ENCODE data around the gene PLIN5. TPM values are rescaled to one million over a fixed set of nuclear protein-coding genes. Genes with fewer than 3 reads are reported as not detected.
"Not testable (repeated sequence)": the region's sequence is repeated elsewhere in the genome, so short reads cannot be mapped to it uniquely, and the experiment has no call there.

The PLIN5 gene
- total RNA-seq, 1 experiment from 2014 or later = 3.9 TPM

GRCh38 chr19:4528843-4529242, 6.2 kb downstream of the PLIN5 start:
- no peak for TF ChIP-seq CTCF (conservative IDR thresholded peaks at IDR 0.05)
- no peak overlapping the region for H3K4me3 Mint-ChIP-seq
- WGBS (ENCODE audit: extremely low coverage, insufficient read length, low lambda C conversion rate) = no CpG with 5 or more reads among the region's 15 CpGs

GRCh38 chr19:4527377-4527776, 7.6 kb downstream of the PLIN5 start:
- not testable (repeated sequence) for H3K9me3 Mint-ChIP-seq; H3T11ph ChIP-seq (ENCODE audit: low read length); H3K79me2 ChIP-seq (ENCODE audit: insufficient read depth, low read length); H4K20me1 ChIP-seq (ENCODE audit: control insufficient read depth, insufficient read depth, insufficient read length); H3K56ac ChIP-seq (ENCODE audit: insufficient read length, low read depth, low read length); H2BK20ac ChIP-seq (ENCODE audit: low read depth, low read length, poor library complexity, severe bottlenecking); H3K23me2 ChIP-seq (ENCODE audit: insufficient read length, low read depth, low read length, poor library complexity, severe bottlenecking); H3K9ac ChIP-seq (ENCODE audit: extremely low read depth, insufficient read length, low read length); H3K23ac ChIP-seq (ENCODE audit: insufficient read length, low read depth, low read length); H2BK12ac ChIP-seq (ENCODE audit: insufficient read length, low read depth, low read length); H3K27ac Mint-ChIP-seq; H3K27me3 ChIP-seq (ENCODE audit: insufficient read depth, low read length); H3K4me1 Mint-ChIP-seq; H2AFZ ChIP-seq (ENCODE audit: low read length); H3K18ac ChIP-seq (ENCODE audit: insufficient read length, low read depth, low read length); H3K14ac ChIP-seq (ENCODE audit: insufficient read depth, low read length); H3K4ac ChIP-seq (ENCODE audit: low read depth, low read length); H3K4me3 Mint-ChIP-seq; H3K9me3 ChIP-seq (ENCODE audit: control insufficient read depth, low read depth, low read length); H3K36me3 Mint-ChIP-seq (ENCODE audit: insufficient read depth in 1 of 3, low read depth in 3 of 3); H2BK5ac ChIP-seq (ENCODE audit: insufficient read length, low read length); DNase-seq; H2AK5ac ChIP-seq (ENCODE audit: insufficient read length, low read length); H4K91ac ChIP-seq (ENCODE audit: insufficient read length, low read depth, low read length); H3K4me2 ChIP-seq (ENCODE audit: insufficient read depth, insufficient read length, low read length); H3K4me1 ChIP-seq (ENCODE audit: insufficient read depth, low read length); H2BK15ac ChIP-seq (ENCODE audit: low read depth, low read length); H4K8ac ChIP-seq (replicated peaks; ENCODE audit: insufficient read length, low read depth, low read length); H4K5ac ChIP-seq (ENCODE audit: insufficient read length, low read depth, low read length); H2BK120ac ChIP-seq (ENCODE audit: low read depth, low read length, poor library complexity, severe bottlenecking); H3K27ac ChIP-seq (ENCODE audit: insufficient read length, low read depth, low read length); H3K79me1 ChIP-seq (ENCODE audit: insufficient read depth, low read depth, low read length, poor library complexity, severe bottlenecking)
- peaks cover 32% of the 10 kb centered on the region for H3K27me3 Mint-ChIP-seq (ENCODE audit: low read depth)
- no CpG with 5 or more reads among the region's 8 CpGs for WGBS (ENCODE audit: extremely low coverage, insufficient read length, low lambda C conversion rate)

More at GRCh38 chr19:4528843-4529242, 6.2 kb downstream of the PLIN5 start:
- no peak overlapping the region for H3K14ac ChIP-seq (ENCODE audit: insufficient read depth, low read length)
- H3K18ac ChIP-seq (ENCODE audit: insufficient read length, low read depth, low read length) = no peak overlapping the region
- H2BK120ac ChIP-seq (ENCODE audit: low read depth, low read length, poor library complexity, severe bottlenecking) = no peak overlapping the region
- no peak overlapping the region for H3T11ph ChIP-seq (ENCODE audit: low read length)
- no peak overlapping the region for H2BK12ac ChIP-seq (ENCODE audit: insufficient read length, low read depth, low read length)
- H3K56ac ChIP-seq (ENCODE audit: insufficient read length, low read depth, low read length) = no peak overlapping the region
- no peaks in the 10 kb centered on the region for H3K4me1 ChIP-seq (ENCODE audit: insufficient read depth, low read length)
- H2BK15ac ChIP-seq (ENCODE audit: low read depth, low read length) = no peak overlapping the region
- Mint-ChIP-seq H3K4me1 (no peaks in the 10 kb centered on the region), H3K27me3 (ENCODE audit: low read depth) (peaks cover 44% of the 10 kb centered on the region), H3K9me3 (no peaks in the 10 kb centered on the region; a peak in 1 of 5 replicates), H3K27ac (no peak overlapping the region), H3K36me3 (ENCODE audit: insufficient read depth in 1 of 3, low read depth in 3 of 3) (no peaks in the 10 kb centered on the region)
- H3K4ac ChIP-seq (ENCODE audit: low read depth, low read length) = no peak overlapping the region
- no peak overlapping the region for H3K4me2 ChIP-seq (ENCODE audit: insufficient read depth, insufficient read length, low read length)
- H4K91ac ChIP-seq (ENCODE audit: insufficient read length, low read depth, low read length) = no peak overlapping the region
- H4K5ac ChIP-seq (ENCODE audit: insufficient read length, low read depth, low read length) = no peak overlapping the region
- DNase-seq = no peak
- no peak overlapping the region for H4K8ac ChIP-seq (replicated peaks; ENCODE audit: insufficient read length, low read depth, low read length)
- H3K27ac ChIP-seq (ENCODE audit: insufficient read length, low read depth, low read length) = no peak overlapping the region
- H3K27me3 ChIP-seq (ENCODE audit: insufficient read depth, low read length) = no peaks in the 10 kb centered on the region
- no peak overlapping the region for H3K9ac ChIP-seq (ENCODE audit: extremely low read depth, insufficient read length, low read length)
- H3K23me2 ChIP-seq (ENCODE audit: insufficient read length, low read depth, low read length, poor library complexity, severe bottlenecking) = no peaks in the 10 kb centered on the region
- no peak overlapping the region for H2BK5ac ChIP-seq (ENCODE audit: insufficient read length, low read length)
- H3K23ac ChIP-seq (ENCODE audit: insufficient read length, low read depth, low read length) = no peak overlapping the region
- H4K20me1 ChIP-seq (ENCODE audit: control insufficient read depth, insufficient read depth, insufficient read length) = no peaks in the 10 kb centered on the region
- no peak overlapping the region for H2AFZ ChIP-seq (ENCODE audit: low read length)
- no peak overlapping the region for H2BK20ac ChIP-seq (ENCODE audit: low read depth, low read length, poor library complexity, severe bottlenecking)
- no peaks in the 10 kb centered on the region for H3K79me2 ChIP-seq (ENCODE audit: insufficient read depth, low read length)
- H3K79me1 ChIP-seq (ENCODE audit: insufficient read depth, low read depth, low read length, poor library complexity, severe bottlenecking) = no peaks in the 10 kb centered on the region
- no peaks in the 10 kb centered on the region for H3K9me3 ChIP-seq (ENCODE audit: control insufficient read depth, low read depth, low read length)
- no peak overlapping the region for H2AK5ac ChIP-seq (ENCODE audit: insufficient read length, low read length)
